ENCODE results near the gene AOAH. TPM values are rescaled to one million over a fixed set of nuclear protein-coding genes. Genes with fewer than 3 reads are reported as not detected.
A peak's percentile ranks its signal among the peaks of the same experiment; 100 is the strongest.

The AOAH gene
- total RNA-seq, 2 donors from 2014 or later = 0.70 to 1.6 TPM

GRCh38 chr7:36629351-36629750, 94.9 kb downstream of the AOAH start:
- peak; percentile 22 for DNase-seq
- peaks cover 2% of the 10 kb centered on the region for H3K27me3 Mint-ChIP-seq (ENCODE audit: insufficient read depth)
- no peak overlapping the region for H3K4me3 Mint-ChIP-seq
- peaks cover 23% of the 10 kb centered on the region for H3K4me1 Mint-ChIP-seq
- TF ChIP-seq CTCF (conservative IDR thresholded peaks at IDR 0.05) = no peak
- H3K4me1 ChIP-seq (ENCODE audit: control insufficient read depth, insufficient read depth, low read length) = peaks cover 10% of the 10 kb centered on the region
- H3K36me3 Mint-ChIP-seq (ENCODE audit: low read depth) = no peaks in the 10 kb centered on the region
- no peak overlapping the region for H3K4me3 ChIP-seq (ENCODE audit: low read length)
- H3K27ac ChIP-seq (ENCODE audit: low read depth, low read length) = no peak overlapping the region
- no peak overlapping the region for H3K9ac ChIP-seq (ENCODE audit: extremely low read depth, low read length, poor library complexity, severe bottlenecking)
- WGBS, 2 experiments (ENCODE audit: insufficient coverage in 1 of 2, insufficient read length in 1 of 2) = 84% methylated on average over 1 of the region's 1 CpG; no CpG with 5 or more reads in 1 of the 2 experiments
- H3K27me3 ChIP-seq (ENCODE audit: control insufficient read depth, insufficient read depth, low read length, poor library complexity, severe bottlenecking) = no peaks in the 10 kb centered on the region
- no peaks in the 10 kb centered on the region for H3K9me3 ChIP-seq (ENCODE audit: control insufficient read depth, low read length)
- no peak overlapping the region for H3K27ac Mint-ChIP-seq
- H3K36me3 ChIP-seq (ENCODE audit: control insufficient read depth, insufficient read depth, low read length) = no peaks in the 10 kb centered on the region
- H3K9me3 Mint-ChIP-seq = no peaks in the 10 kb centered on the region

- DNase-seq = peak; percentile 17
- Histone ChIP-seq H3K4me3 (ENCODE audit: low read length) (no peak overlapping the region), H3K4me1 (ENCODE audit: control insufficient read depth, insufficient read depth, low read length) (peaks cover 1% of the 10 kb centered on the region), H3K27ac (ENCODE audit: low read depth, low read length) (no peak overlapping the region), H3K27me3 (ENCODE audit: control insufficient read depth, insufficient read depth, low read length, poor library complexity, severe bottlenecking) (no peaks in the 10 kb centered on the region), H3K9ac (ENCODE audit: extremely low read depth, low read length, poor library complexity, severe bottlenecking) (no peak overlapping the region), H3K36me3 (ENCODE audit: control insufficient read depth, insufficient read depth, low read length) (no peaks in the 10 kb centered on the region), H3K9me3 (ENCODE audit: control insufficient read depth, low read length) (no peaks in the 10 kb centered on the region)
- 94 to 100% methylated on average over 3 to 6 of the region's 6 CpGs for WGBS, 2 experiments (ENCODE audit: insufficient coverage in 1 of 2, insufficient read length in 1 of 2)
- no peaks in the 10 kb centered on the region for H3K9me3 Mint-ChIP-seq
- H3K27me3 Mint-ChIP-seq (ENCODE audit: insufficient read depth) = peaks cover 2% of the 10 kb centered on the region
- no peak overlapping the region for H3K27ac Mint-ChIP-seq
- H3K4me1 Mint-ChIP-seq = peaks cover 11% of the 10 kb centered on the region
- no peak for TF ChIP-seq CTCF (conservative IDR thresholded peaks at IDR 0.05)
- no peak overlapping the region for H3K4me3 Mint-ChIP-seq
- H3K36me3 Mint-ChIP-seq (ENCODE audit: low read depth) = no peaks in the 10 kb centered on the region
Measured at GRCh38 chr7:36627836-36628235, 96.5 kb downstream of the AOAH start.

- H3K9me3 ChIP-seq (ENCODE audit: control insufficient read depth, low read length) = no peaks in the 10 kb centered on the region
- no peaks in the 10 kb centered on the region for H3K4me1 ChIP-seq (ENCODE audit: control insufficient read depth, insufficient read depth, low read length)
- WGBS, 2 experiments (ENCODE audit: insufficient coverage in 1 of 2, insufficient read length in 1 of 2) = 85 to 100% methylated on average over 1 to 2 of the region's 2 CpGs
- H3K9ac ChIP-seq (ENCODE audit: extremely low read depth, low read length, poor library complexity, severe bottlenecking) = no peak overlapping the region
- Mint-ChIP-seq H3K9me3 (no peaks in the 10 kb centered on the region), H3K4me1 (peaks cover 13% of the 10 kb centered on the region), H3K4me3 (no peak overlapping the region), H3K27ac (no peak overlapping the region), H3K36me3 (ENCODE audit: low read depth) (no peaks in the 10 kb centered on the region), H3K27me3 (ENCODE audit: insufficient read depth) (no peaks in the 10 kb centered on the region)
- H3K27me3 ChIP-seq (ENCODE audit: control insufficient read depth, insufficient read depth, low read length, poor library complexity, severe bottlenecking) = no peaks in the 10 kb centered on the region
- no peak for TF ChIP-seq CTCF (conservative IDR thresholded peaks at IDR 0.05)
- H3K36me3 ChIP-seq (ENCODE audit: control insufficient read depth, insufficient read depth, low read length) = no peaks in the 10 kb centered on the region
- DNase-seq = peak; percentile 32
- H3K27ac ChIP-seq (ENCODE audit: low read depth, low read length) = no peak overlapping the region
- no peak overlapping the region for H3K4me3 ChIP-seq (ENCODE audit: low read length)
Measured at GRCh38 chr7:36626111-36626510, 98.2 kb downstream of the AOAH start.

Data from endodermal cell (in vitro differentiated cells).